ENCODE measurements around the gene LRFN2. TPM values are rescaled to one million over a fixed set of nuclear protein-coding genes. Genes with fewer than 3 reads are reported as not detected.

Gene LRFN2
- total and polyA plus RNA-seq, 2 experiments from 2014 or later, result 0.33 to 0.54 TPM

- Histone ChIP-seq H3K9me2 (replicated peaks; ENCODE audit: insufficient read depth) (no peaks in the 10 kb centered on the region), H3K27ac (no peak overlapping the region), H3K27me3 (no peaks in the 10 kb centered on the region), H3K9me3 (ENCODE audit: low read depth) (no peaks in the 10 kb centered on the region), H3K4me1 (ENCODE audit: insufficient read depth) (no peaks in the 10 kb centered on the region), H3K4me2 (no peak overlapping the region), H2AFZ (no peak overlapping the region), H3K79me2 (no peaks in the 10 kb centered on the region), H3K4me3 (no peak overlapping the region), H4K20me1 (ENCODE audit: insufficient read depth, poor library complexity, severe bottlenecking) (no peaks in the 10 kb centered on the region), H3K36me3 (replicated peaks; ENCODE audit: insufficient read depth, low read depth) (no peaks in the 10 kb centered on the region)
- no peak for DNase-seq (ENCODE audit: low spot score)
- 69% methylated on average over 6 of the region's 6 CpGs for WGBS (ENCODE audit: low lambda C conversion rate, missing lambda C conversion rate)
- no peak for TF ChIP-seq CTCF (IDR thresholded peaks at IDR 0.05; ENCODE audit: poor library complexity)
- no peak for TF ChIP-seq EZH2 (IDR thresholded peaks at IDR 0.05; ENCODE audit: borderline replicate concordance)
- no peak for TF ChIP-seq EZH2phosphoT487 (IDR thresholded peaks at IDR 0.05; ENCODE audit: low read depth, severe bottlenecking, unreplicated experiment)
These were observed 75.3 kb downstream of the LRFN2 start for GRCh38 chr6:40511884-40512283.

GRCh38 chr6:40510442-40510841, 76.7 kb downstream of the LRFN2 start:
- Histone ChIP-seq H3K4me2 (no peak overlapping the region), H3K36me3 (replicated peaks; ENCODE audit: insufficient read depth, low read depth) (no peaks in the 10 kb centered on the region), H4K20me1 (ENCODE audit: insufficient read depth, poor library complexity, severe bottlenecking) (no peaks in the 10 kb centered on the region), H3K79me2 (no peaks in the 10 kb centered on the region), H3K4me1 (ENCODE audit: insufficient read depth) (no peaks in the 10 kb centered on the region), H2AFZ (no peak overlapping the region), H3K9me3 (ENCODE audit: low read depth) (no peaks in the 10 kb centered on the region), H3K27ac (no peak overlapping the region), H3K4me3 (no peak overlapping the region), H3K9me2 (replicated peaks; ENCODE audit: insufficient read depth) (no peaks in the 10 kb centered on the region), H3K27me3 (no peaks in the 10 kb centered on the region)
- DNase-seq (ENCODE audit: low spot score), result no peak
- WGBS (ENCODE audit: low lambda C conversion rate, missing lambda C conversion rate), result 78% methylated on average over 4 of the region's 4 CpGs
- no peak for TF ChIP-seq EZH2phosphoT487 (IDR thresholded peaks at IDR 0.05; ENCODE audit: low read depth, severe bottlenecking, unreplicated experiment)
- no peak for TF ChIP-seq EZH2 (IDR thresholded peaks at IDR 0.05; ENCODE audit: borderline replicate concordance)
- TF ChIP-seq CTCF (IDR thresholded peaks at IDR 0.05; ENCODE audit: poor library complexity), result no peak

GRCh38 chr6:40509716-40510260, 77.4 kb downstream of the LRFN2 start:
- 90% methylated on average over 11 of the region's 11 CpGs for WGBS (ENCODE audit: low lambda C conversion rate, missing lambda C conversion rate)
- no peak for TF ChIP-seq EZH2 (IDR thresholded peaks at IDR 0.05; ENCODE audit: borderline replicate concordance)
- no peak for TF ChIP-seq CTCF (IDR thresholded peaks at IDR 0.05; ENCODE audit: poor library complexity)
- no peak for TF ChIP-seq EZH2phosphoT487 (IDR thresholded peaks at IDR 0.05; ENCODE audit: low read depth, severe bottlenecking, unreplicated experiment)

More at GRCh38 chr6:40509716-40510260, 77.4 kb downstream of the LRFN2 start:
- Histone ChIP-seq H2AFZ (no peak overlapping the region), H3K4me1 (ENCODE audit: insufficient read depth) (no peaks in the 10 kb centered on the region), H3K4me3 (no peak overlapping the region), H3K27me3 (no peaks in the 10 kb centered on the region), H3K27ac (no peak overlapping the region), H3K9me3 (ENCODE audit: low read depth) (no peaks in the 10 kb centered on the region), H3K79me2 (no peaks in the 10 kb centered on the region), H3K4me2 (no peak overlapping the region), H4K20me1 (ENCODE audit: insufficient read depth, poor library complexity, severe bottlenecking) (no peaks in the 10 kb centered on the region), H3K9me2 (replicated peaks; ENCODE audit: insufficient read depth) (no peaks in the 10 kb centered on the region), H3K36me3 (replicated peaks; ENCODE audit: insufficient read depth, low read depth) (no peaks in the 10 kb centered on the region)
- DNase-seq (ENCODE audit: low spot score), result no peak

Data from hepatocyte (in vitro differentiated cells).